Gastroesophageal sphincter (tissue), 4 donors: ENCODE data around the gene CMIP. TPM values are rescaled to one million over a fixed set of nuclear protein-coding genes. Genes with fewer than 3 reads are reported as not detected.

ENCODE experiments used
- ATAC-seq: fragments of 150-250 bp; one replicate; pipeline ENCODE4 v1.9.1; 2016; ENCODE audit warnings: mild to moderate bottlenecking, moderate library complexity
- H3K27ac ChIP-seq, 4 donors: fragments of 200-600 bp; sonication (generic) in 3 of 4; 1 replicate in 3 of 4; 2 replicates in 1 of 4; pipeline ENCODE4 v1.5.1; 2016 to 2019
- H3K27me3 ChIP-seq: fragments of 200-600 bp; sonication (generic); one replicate; pipeline ENCODE4 v1.5.1; 2019
- H3K36me3 ChIP-seq, 2 donors: fragments of 200-600 bp; sonication (generic); one replicate each; pipeline ENCODE4 v1.5.1; 2019; ENCODE audit warnings: control low read depth in 1 of 2
- H3K4me1 ChIP-seq, 3 donors: fragments of 200-600 bp; sonication (generic); 1 replicate in 2 of 3; 2 replicates in 1 of 3; pipeline ENCODE4 v1.5.1; 2016 to 2019; ENCODE audit warnings: control low read depth in 2 of 3
- H3K4me3 ChIP-seq, 2 donors: fragments of 200-600 bp; sonication (generic); one replicate each; pipeline ENCODE4 v1.5.1; 2019; ENCODE audit warnings: mild to moderate bottlenecking in 1 of 2, moderate library complexity in 1 of 2
- H3K9me3 ChIP-seq, 3 donors: fragments of 200-600 bp; sonication (generic); one replicate each; pipeline ENCODE4 v1.5.1; 2017 to 2019; ENCODE audit warnings: control low read depth in 2 of 3
- CTCF ChIP-seq, 4 experiments: fragments of 200-600 bp in 2 of 4; fragments of 450-650 bp in 2 of 4; sonication (generic) in 1 of 4; IDR thresholded peaks; one replicate each; pipeline ENCODE4 v1.5.1; 2017 to 2019; ENCODE audit warnings: antibody characterized with exemption in 4 of 4, mild to moderate bottlenecking in 2 of 4, moderate library complexity in 2 of 4
- EP300 ChIP-seq: sonication (generic); formaldehyde crosslinking; IDR thresholded peaks from one replicate; pipeline ENCODE4 v1.6.1; 2017; ENCODE audit warnings: antibody characterized with exemption, mild to moderate bottlenecking
- POLR2A ChIP-seq, 2 donors: fragments of 450-650 bp; IDR thresholded peaks; one replicate each; pipeline ENCODE4 v1.6.1; 2017; ENCODE audit warnings: antibody characterized with exemption in 2 of 2, mild to moderate bottlenecking in 2 of 2, moderate library complexity in 1 of 2
- POLR2AphosphoS5 ChIP-seq: sonication (generic); formaldehyde crosslinking; IDR thresholded peaks from one replicate; pipeline ENCODE4 v1.6.1; 2017; ENCODE audit warnings: antibody characterized with exemption
- WGBS, 2 donors: methylation state at CpG; one replicate each; pipeline ENCODE4 v1.1.5; 2018; ENCODE audit warnings: low coverage in 1 of 2; 5-methylcytosine and 5-hydroxymethylcytosine counted together
- total RNA-seq, 4 donors: library from RNA; depleted of rRNA; stranded (reverse); fragments of >200 nt; gene quantifications; one replicate each; pipeline ENCODE4 v1.1.0, GENCODE V29; 2016

The CMIP gene
- total RNA-seq, 4 donors from 2014 or later, result 13.4 to 24.0 (median 19.2) TPM

GRCh38 chr16:81473066-81473488, 28.5 kb downstream of the CMIP start:
- Histone ChIP-seq H3K27ac (peak overlapping the region in 1 of 4 donors; percentile 23), H3K4me3 (no peak overlapping the region), H3K4me1 (peaks cover 0 to 67% (median 9%) of the 10 kb centered on the region in 3 donors), H3K9me3 (no peaks in the 10 kb centered on the region), H3K27me3 (no peaks in the 10 kb centered on the region), H3K36me3 (no peaks in the 10 kb centered on the region)
- TF ChIP-seq POLR2AphosphoS5 (no peak), POLR2A (IDR thresholded peaks at IDR 0.05) (no peak), EP300 (no peak), CTCF (IDR thresholded peaks at IDR 0.05) (no peak)
- 53% methylated on average over 11 of the region's 14 CpGs; no CpG with 5 or more reads in 1 of the 2 donors for whole genome bisulfite sequencing, 2 donors
- ATAC-seq, result no peak

- Histone ChIP-seq H3K4me1 (peaks cover 0 to 67% (median 13%) of the 10 kb centered on the region in 3 donors), H3K9me3 (no peaks in the 10 kb centered on the region), H3K4me3 (no peak overlapping the region), H3K27ac (peak overlapping the region in 2 of 4 donors; percentile 33 to 38), H3K36me3 (no peaks in the 10 kb centered on the region), H3K27me3 (no peaks in the 10 kb centered on the region)
- 28 to 69% methylated on average over 9 of the region's 10 CpGs for WGBS, 2 donors
- no peak for ATAC-seq
- TF ChIP-seq EP300, result no peak
- TF ChIP-seq POLR2A (IDR thresholded peaks at IDR 0.05), result no peak
- TF ChIP-seq POLR2AphosphoS5, result no peak
- TF ChIP-seq CTCF (IDR thresholded peaks at IDR 0.05), result no peak
Observed at GRCh38 chr16:81473558-81473957, 28.9 kb downstream of the CMIP start.

DNA sequence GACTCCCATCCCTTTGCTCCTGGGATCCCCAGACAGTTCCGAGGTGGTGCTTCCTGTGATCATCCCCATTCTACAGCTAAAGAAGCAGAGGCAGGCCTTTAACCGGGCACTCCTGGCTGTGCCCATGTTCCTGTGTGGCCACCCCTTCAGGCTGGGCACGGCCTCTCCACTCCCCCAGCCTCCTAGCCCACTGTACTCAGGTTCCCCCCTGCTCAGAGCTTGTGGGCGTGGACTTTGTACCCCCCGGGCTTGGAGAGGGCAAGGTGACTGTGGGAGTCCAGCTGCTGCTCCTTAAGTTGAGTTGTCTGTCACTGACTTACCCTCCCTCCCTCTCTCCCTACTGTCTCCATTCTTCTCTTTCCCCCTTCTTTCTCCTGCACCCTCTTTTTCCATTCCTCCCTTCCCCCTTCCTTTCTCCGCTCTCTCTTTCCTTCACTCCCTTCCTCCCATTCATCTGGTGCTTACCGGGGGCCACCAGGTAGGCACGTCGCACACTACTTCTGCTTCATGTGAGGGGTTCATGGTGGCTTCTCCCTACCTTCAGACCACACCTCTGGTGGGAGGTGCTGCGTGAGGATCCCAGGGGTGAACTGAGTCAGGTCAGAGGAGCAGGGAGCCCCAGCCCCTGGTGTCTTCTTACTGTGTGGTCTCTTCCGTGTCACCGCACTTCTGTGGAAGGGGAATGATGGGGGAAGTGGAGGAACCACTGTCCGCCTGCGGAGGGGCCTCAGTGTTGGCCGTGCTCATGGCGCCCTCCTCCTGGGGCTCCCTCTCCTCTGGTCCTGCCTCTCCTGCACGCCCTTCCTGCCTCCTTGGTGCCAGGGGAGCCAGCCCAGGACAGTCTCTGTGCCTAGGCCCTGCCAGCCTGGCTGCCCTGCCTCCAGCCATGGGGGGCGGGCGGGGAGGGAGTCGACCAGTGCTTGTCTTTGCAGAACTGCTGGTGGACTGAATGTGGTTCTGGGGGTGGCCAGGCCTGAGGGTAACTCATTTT, 29.7 kb downstream of the CMIP start:
- no peaks in the 10 kb centered on the region for H3K27me3 ChIP-seq
- TF ChIP-seq EP300 (no peak), CTCF (IDR thresholded peaks at IDR 0.05) (no peak), POLR2AphosphoS5 (no peak), POLR2A (IDR thresholded peaks at IDR 0.05) (no peak)
- ATAC-seq, result no peak
- no peaks in the 10 kb centered on the region for H3K9me3 ChIP-seq
- peak overlapping the region in 2 of 4 donors; percentile 33 to 38 for H3K27ac ChIP-seq
- 92 to 94% methylated on average over 5 to 11 of the region's 20 CpGs for WGBS, 2 donors
- H3K4me1 ChIP-seq, result peaks cover 0 to 64% (median 13%) of the 10 kb centered on the region in 3 donors
- no peaks in the 10 kb centered on the region for H3K36me3 ChIP-seq
- no peak overlapping the region for H3K4me3 ChIP-seq

- peak overlapping the region in 2 of 4 donors; percentile 12 to 45 for H3K27ac ChIP-seq
- H3K4me3 ChIP-seq, result no peak overlapping the region
- H3K9me3 ChIP-seq, result no peaks in the 10 kb centered on the region
- no peak for ATAC-seq
- H3K36me3 ChIP-seq, result no peaks in the 10 kb centered on the region
- TF ChIP-seq CTCF (IDR thresholded peaks at IDR 0.05) (no peak), POLR2AphosphoS5 (no peak), POLR2A (IDR thresholded peaks at IDR 0.05) (no peak), EP300 (no peak)
- 81 to 88% methylated on average over 3 to 10 of the region's 19 CpGs for WGBS, 2 donors
- H3K27me3 ChIP-seq, result no peaks in the 10 kb centered on the region
- peaks cover 0 to 74% (median 18%) of the 10 kb centered on the region in 3 donors for H3K4me1 ChIP-seq
Observed at GRCh38 chr16:81477697-81478693, 33.4 kb downstream of the CMIP start.
